ENCODE measurements around the gene ANKRD11.
"Not testable (repeated sequence)": the region's sequence is repeated elsewhere in the genome, so short reads cannot be mapped to it uniquely, and the experiment has no call there.

The ANKRD11 gene

DNA sequence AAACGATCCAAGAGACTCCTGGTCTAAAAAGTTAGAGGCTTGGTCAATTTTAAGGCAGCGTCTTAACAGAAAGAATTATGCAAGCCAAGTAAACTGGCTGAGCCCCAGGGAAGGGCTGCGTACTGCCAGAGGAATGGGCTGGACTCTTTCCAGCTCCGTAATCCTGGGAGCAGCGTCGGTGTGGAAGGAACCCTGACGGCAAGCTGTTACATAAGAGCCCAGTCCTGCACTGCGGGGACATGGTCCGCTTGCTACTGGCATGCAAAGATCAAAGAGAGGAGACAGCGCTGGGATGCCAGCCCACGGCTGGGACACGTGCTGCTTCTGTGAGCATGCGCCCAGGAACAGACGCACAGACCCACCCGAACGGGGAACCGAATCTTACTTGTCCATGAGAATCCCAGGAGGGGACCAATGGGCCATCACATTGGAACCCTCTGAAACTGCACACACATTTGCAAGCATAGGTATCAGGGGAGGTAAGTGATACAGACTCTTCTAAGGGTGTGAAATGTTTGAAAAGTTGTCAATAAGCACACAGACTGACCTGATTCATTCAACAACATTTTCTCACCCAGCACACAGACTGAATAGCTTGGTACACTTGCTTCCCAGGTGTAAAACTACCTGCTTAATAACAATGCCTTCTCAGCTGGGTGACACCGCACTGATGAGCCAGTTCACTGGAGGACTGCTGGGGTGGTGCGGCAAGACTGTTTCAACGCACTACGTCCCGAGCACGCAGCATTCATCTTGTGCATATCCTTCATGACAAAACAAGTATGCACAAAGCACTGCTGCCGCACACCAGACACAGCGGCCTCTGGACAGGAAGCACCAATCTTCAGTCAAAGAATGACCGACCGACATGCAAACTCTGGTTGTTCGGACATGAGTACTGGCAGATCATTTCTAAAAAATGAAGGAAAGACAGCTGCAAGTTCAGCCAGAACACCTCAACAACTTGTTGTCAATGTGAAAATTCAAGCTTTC is 94.9 kb downstream of the ANKRD11 start:
- no peak overlapping the region for H3K4me3 ChIP-seq (ENCODE audit: low read length)
- peak; percentile 98 for DNase-seq (ENCODE audit: low read depth)
- TF ChIP-seq, protein P1, sequence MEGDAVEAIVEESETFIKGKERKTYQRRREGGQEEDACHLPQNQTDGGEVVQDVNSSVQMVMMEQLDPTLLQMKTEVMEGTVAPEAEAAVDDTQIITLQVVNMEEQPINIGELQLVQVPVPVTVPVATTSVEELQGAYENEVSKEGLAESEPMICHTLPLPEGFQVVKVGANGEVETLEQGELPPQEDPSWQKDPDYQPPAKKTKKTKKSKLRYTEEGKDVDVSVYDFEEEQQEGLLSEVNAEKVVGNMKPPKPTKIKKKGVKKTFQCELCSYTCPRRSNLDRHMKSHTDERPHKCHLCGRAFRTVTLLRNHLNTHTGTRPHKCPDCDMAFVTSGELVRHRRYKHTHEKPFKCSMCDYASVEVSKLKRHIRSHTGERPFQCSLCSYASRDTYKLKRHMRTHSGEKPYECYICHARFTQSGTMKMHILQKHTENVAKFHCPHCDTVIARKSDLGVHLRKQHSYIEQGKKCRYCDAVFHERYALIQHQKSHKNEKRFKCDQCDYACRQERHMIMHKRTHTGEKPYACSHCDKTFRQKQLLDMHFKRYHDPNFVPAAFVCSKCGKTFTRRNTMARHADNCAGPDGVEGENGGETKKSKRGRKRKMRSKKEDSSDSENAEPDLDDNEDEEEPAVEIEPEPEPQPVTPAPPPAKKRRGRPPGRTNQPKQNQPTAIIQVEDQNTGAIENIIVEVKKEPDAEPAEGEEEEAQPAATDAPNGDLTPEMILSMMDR (conservative IDR thresholded peaks at IDR 0.05; ENCODE audit: low read length): no peak

DNA sequence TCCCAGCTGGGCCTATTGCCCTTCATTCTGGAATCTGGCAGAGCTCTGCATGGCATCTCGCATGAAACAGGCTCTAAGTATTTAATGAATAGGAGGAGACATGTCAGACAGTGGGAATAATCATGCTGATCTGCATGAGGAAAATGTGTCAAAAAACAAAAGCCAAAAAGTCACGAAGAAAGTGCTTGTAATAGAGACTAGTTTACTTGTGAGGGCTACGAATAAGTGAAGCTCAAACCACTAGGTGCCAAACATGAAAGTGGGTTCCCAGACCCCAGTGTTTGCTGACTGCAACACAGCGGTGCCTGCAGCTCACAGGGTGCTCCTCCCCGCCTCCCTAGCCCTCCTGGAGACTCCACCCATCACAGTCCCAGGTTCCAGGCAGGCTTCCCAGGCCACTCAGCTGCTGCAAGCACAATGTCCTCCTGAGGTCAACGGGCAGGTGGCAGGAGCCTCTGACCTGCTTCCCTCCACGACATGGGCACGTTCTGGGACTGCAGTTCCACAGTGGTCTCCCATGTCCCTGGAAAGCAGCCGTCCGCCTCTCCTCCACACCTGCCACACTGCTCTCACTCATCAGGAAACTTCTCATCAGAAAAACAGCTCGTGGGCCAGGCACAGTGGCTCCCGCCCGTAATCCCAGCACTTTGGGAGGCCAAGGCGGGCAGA is 96.5 kb downstream of the ANKRD11 start:
- H3K4me3 ChIP-seq (ENCODE audit: low read length): no peak overlapping the region
- TF ChIP-seq, protein P1 (conservative IDR thresholded peaks at IDR 0.05; ENCODE audit: low read length): no peak
- DNase-seq (ENCODE audit: low read depth): peak; percentile 46

DNA sequence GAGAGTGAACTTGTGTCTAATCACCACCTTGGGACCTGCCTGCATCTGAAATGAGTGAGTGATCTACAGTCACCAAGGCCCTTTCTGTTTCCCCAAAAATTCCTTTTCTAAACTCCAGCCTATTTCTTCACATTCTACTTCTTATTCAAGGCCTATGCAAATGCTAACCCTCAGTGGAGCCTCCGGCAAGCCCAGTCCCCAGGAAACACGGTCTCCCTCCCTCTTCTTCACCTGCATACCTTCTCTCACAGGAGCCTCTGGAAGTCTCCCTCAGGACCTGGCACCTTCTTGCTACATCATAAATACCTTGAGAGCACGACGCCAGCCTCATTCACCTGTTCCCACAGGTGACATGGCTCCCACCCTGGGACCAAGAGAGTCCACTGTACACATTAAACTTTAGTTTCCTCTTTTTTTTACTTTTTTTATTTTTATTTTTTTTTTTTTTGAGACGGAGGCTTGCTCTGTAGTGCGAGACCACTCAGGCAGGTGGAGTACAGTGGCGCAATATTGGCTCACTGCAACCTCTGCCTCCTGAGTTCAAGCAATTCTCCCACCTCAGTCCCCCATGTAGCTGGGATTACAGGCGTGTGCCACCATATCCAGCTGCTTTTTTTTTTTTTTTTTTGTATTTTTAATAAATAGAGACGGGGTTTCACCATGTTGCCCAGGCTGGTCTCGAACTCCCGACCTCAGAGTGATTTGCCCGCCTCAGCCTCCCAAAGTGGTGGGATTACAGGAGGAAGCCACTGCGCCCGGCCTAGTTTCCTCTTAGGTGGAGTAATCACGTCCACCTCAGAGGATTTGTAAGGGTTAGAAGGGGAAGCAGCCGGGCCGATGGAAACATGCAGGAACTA is 97.3 kb downstream of the ANKRD11 start:
- no peak for DNase-seq (ENCODE audit: low read depth)
- TF ChIP-seq, protein P1 (conservative IDR thresholded peaks at IDR 0.05; ENCODE audit: low read length): no peak
- H3K4me3 ChIP-seq (ENCODE audit: low read length): no peak overlapping the region

DNA sequence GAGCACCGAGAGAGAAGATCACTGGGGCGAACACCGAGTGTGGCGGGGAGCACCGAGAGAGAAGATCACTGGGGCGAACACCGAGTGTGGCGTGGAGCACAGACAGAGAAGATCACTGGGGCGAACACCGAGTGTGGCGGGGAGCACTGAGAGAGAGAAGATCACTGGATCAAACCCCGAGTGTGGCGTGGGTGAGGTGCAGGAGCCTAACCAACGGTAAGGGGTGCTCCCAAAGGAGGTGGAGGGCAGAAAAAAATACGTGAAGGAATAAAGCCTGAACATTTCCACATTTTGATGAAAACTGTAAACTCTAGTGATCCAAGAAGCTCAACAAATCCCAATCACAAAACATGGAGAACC is 100.2 kb downstream of the ANKRD11 start:
- not testable (repeated sequence) for H3K4me3 ChIP-seq (ENCODE audit: low read length)

DNA sequence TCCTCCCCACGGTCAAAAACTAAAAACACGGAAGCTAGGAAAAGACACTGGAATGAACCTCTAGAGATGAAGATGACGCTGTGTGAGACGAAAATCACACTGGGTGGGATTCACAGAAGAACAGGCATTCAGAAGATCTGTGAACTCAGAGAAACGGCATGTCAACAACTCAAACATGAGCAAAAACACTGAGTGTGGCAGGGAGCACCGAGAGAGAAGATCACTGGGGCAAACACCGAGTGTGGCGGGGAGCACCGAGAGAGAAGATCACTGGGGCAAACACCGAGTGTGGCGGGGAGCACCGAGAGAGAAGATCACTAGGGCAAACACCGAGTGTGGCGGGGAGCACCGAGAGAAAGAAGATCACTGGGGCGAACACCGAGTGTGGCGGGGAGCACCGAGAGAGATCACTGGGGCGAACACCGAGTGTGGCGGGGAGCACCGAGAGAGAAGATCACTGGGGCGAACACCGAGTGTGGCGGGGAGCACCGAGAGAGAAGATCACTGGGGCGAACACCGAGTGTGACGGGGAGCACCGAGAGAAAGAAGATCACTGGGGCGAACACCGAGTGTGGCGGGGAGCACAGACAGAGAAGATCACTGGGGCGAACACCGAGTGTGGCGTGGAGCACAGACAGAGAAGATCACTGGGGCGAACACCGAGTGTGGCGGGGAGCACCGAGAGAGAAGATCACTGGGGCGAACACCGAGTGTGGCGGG is 100.7 kb downstream of the ANKRD11 start:
- H3K4me3 ChIP-seq (ENCODE audit: low read length); DNase-seq (ENCODE audit: low read depth): not testable (repeated sequence)

More for the DNA sequence above, 100.2 kb downstream of the ANKRD11 start:
- DNase-seq (ENCODE audit: low read depth): not testable (repeated sequence)

DNA sequence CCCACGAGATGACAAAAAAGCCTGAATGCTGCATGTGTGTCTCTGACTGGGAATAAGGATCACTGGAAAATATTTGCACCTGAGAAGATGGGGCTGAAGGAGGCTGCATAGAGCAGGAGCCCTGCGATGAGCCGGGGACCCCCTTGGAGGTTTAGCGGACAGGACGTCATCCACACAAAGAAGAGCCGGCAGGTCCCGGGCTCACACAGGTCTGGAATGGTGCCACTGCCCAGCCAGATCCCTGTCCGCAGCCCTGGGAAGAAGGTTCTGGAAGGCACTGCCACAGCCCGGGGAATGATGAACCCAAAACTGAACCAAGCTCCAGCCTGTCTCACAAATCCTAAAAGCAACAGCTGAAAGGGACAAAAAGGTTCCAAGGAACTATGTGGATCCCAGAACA is 101.8 kb downstream of the ANKRD11 start:
- DNase-seq (ENCODE audit: low read depth): no peak
- TF ChIP-seq, protein P1 (conservative IDR thresholded peaks at IDR 0.05; ENCODE audit: low read length): no peak
- no peak overlapping the region for H3K4me3 ChIP-seq (ENCODE audit: low read length)

DNA sequence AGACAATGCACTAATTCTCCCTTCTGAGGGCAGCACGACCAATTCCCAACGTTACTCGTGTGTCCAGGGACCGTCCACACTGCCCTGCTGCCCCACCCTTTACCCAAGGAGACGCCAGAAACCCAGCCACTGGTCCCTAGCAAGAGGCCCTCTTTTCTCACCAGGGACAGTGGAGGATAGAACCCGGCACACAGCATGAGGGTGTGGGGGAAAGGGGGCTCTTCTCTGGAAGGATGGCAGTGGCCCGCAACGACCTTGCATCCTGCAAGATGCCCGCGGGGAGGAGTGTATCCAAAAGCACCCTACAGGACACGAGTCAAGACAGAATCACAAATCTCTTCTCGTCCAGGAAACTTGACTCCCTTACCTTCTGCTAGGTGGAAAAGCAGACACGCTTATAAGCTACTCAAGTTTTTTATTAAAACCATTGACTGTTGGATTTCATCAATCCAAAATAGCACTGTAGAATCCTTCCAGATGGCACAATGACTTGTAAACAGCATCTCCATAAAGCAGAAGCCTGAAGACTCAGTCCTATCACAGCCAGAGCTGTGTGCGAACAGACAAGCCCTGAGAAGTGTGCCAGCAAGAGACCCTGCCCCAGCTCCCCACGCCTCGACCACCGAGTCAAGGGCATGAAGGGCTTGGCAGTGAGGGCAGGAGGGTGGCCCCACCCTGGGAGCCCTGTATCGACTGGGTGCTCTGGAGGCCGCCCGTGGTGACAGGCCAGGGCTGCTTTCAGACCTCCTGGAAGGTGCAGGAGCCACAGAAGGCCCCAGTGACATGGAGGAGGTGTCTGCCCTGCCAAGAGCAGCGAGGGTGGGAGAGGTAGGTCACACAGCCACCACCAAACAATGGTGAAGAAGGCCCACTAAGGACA is 103.8 kb downstream of the ANKRD11 start:
- TF ChIP-seq, protein P1 (conservative IDR thresholded peaks at IDR 0.05; ENCODE audit: low read length): no peak
- H3K4me3 ChIP-seq (ENCODE audit: low read length): no peak overlapping the region
- DNase-seq (ENCODE audit: low read depth): no peak
